ENCODE data around the gene NUDT10. TPM values are rescaled to one million over a fixed set of nuclear protein-coding genes. Genes with fewer than 3 reads are reported as not detected.

NUDT10 gene
- total RNA-seq (2021; ENCODE audit: unreplicated experiment) = not detected
- not detected in 2 replicates for polyA plus RNA-seq (2012)
- not detected for Bru-seq, nascent RNA
- BruChase-seq, experiment 1, labeled RNA remaining after a 6-hour chase = not detected
- BruChase-seq, experiment 2, labeled RNA remaining after a 2-hour chase = not detected
- long read RNA-seq = 0 reads

DNA sequence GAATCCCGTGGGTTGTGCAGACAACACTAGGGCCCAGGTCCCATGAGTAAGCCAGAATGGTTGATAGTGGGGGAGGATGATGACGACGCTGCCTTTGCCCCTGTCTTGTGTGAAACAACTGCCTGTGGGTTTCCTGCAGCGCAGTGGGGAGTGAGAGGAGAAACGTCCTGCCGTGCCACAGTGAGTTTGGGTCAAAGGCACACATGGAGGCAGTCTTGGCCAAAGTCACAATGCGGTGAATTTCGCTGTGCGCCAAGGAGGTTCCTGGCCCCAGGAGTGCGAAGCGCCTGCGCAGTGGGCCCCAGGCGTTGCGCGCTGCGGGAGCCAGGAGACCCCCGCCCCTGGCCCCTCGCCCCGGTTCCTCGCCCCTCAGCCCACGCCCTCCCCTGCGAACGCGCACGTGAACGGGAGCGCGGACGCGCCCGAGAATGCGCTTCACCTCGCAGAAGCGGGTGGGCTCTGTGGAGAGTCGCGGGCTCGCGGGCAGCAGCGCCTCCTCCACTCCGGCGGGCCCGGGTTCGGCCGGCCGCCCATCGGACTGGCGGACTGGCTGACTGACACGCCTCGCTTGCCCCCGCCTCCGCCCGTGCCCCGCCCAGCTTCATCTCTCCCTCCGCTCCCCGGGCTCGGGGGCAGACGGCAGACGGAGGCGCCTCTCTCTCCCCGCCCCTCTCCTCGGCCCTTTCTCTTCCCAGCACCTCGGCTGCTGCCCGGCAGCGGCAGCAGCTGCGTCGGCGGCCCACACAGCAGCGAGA is at the start of gene NUDT10:
TSS of gene NUDT10 (plus strand) at position 635 of the 755 bp plus-strand sequence. CDS start 144 bp downstream, outside the sequence.
- Histone ChIP-seq H3K4me3 (replicated peaks in 1 of 2; ENCODE audit: low read depth in 1 of 2, low read length in 2 of 2) (no peak within 1 kb of the TSS), H3K27me3 (ENCODE audit: insufficient read depth, low read length) (no peaks in the 10 kb centered on the region), H3K4me2 (ENCODE audit: low read length) (no peak within 1 kb of the TSS), H3K9me3 (ENCODE audit: control insufficient read depth in 1 of 2, insufficient read depth in 1 of 2, low read depth in 1 of 2, low read length in 2 of 2) (no peaks in the 10 kb centered on the region), H3K79me2 (ENCODE audit: insufficient read depth, low read length) (no peaks in the 10 kb centered on the region), H3K36me3 (ENCODE audit: control insufficient read depth in 1 of 2, insufficient read depth in 2 of 2, low read length in 2 of 2) (no peaks in the 10 kb centered on the region), H3K9me2 (ENCODE audit: insufficient read depth) (no peaks in the 10 kb centered on the region), H4K20me1 (ENCODE audit: insufficient read depth) (no peaks in the 10 kb centered on the region), H2AFZ (ENCODE audit: low read depth, low read length, poor library complexity, severe bottlenecking) (no peak within 1 kb of the TSS), H3K4me1 (ENCODE audit: control insufficient read depth in 1 of 2, insufficient read depth in 2 of 2, low read length in 2 of 2) (no peaks in the 10 kb centered on the region), H3K9ac (ENCODE audit: low read length) (no peak within 1 kb of the TSS), H3K27ac (ENCODE audit: low read depth, low read length) (no peak within 1 kb of the TSS)
- BruUV-seq (replicated peaks) = no TSS peak
- intact Hi-C loops (cut with micrococcal nuclease) = no loop called here
- no peak for TF ChIP-seq SRF (IDR thresholded peaks at IDR 0.05; ENCODE audit: low read depth)
- TF ChIP-seq CEBPB (IDR thresholded peaks at IDR 0.05; ENCODE audit: low read depth) = no peak
- no peak for TF ChIP-seq YY1 (IDR thresholded peaks at IDR 0.05; ENCODE audit: extremely low read depth, insufficient replicate concordance, low read depth, low read length)
- no peak for TF ChIP-seq ZBTB33 (IDR thresholded peaks at IDR 0.05; ENCODE audit: extremely low read depth, insufficient replicate concordance, low read length)
- no peak for TF ChIP-seq JUND (IDR thresholded peaks at IDR 0.05)
- TF ChIP-seq ATF3 (IDR thresholded peaks at IDR 0.05) = no peak
- no peak for TF ChIP-seq ZNF274 (IDR thresholded peaks at IDR 0.05; ENCODE audit: low read depth, low read length)
- TF ChIP-seq, protein P1, sequence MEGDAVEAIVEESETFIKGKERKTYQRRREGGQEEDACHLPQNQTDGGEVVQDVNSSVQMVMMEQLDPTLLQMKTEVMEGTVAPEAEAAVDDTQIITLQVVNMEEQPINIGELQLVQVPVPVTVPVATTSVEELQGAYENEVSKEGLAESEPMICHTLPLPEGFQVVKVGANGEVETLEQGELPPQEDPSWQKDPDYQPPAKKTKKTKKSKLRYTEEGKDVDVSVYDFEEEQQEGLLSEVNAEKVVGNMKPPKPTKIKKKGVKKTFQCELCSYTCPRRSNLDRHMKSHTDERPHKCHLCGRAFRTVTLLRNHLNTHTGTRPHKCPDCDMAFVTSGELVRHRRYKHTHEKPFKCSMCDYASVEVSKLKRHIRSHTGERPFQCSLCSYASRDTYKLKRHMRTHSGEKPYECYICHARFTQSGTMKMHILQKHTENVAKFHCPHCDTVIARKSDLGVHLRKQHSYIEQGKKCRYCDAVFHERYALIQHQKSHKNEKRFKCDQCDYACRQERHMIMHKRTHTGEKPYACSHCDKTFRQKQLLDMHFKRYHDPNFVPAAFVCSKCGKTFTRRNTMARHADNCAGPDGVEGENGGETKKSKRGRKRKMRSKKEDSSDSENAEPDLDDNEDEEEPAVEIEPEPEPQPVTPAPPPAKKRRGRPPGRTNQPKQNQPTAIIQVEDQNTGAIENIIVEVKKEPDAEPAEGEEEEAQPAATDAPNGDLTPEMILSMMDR (IDR thresholded peaks at IDR 0.05 in 2 of 3, conservative IDR thresholded peaks at IDR 0.05 in 1 of 3; ENCODE audit: borderline replicate concordance in 1 of 3, insufficient read depth in 1 of 3, low read depth in 2 of 3, low read length in 2 of 3) = no peak
- TF ChIP-seq ZFX (IDR thresholded peaks at IDR 0.05) = no peak
- ChIA-PET RAD21 (ENCODE audit: low non-redundant PET in 1 of 2, low total read pairs in 2 of 2, uncharacterized antibody in 2 of 2, unreplicated experiment in 2 of 2) (no interaction called here), CTCF (no interaction called here), POLR2A (no interaction called here)
- DNase-seq (ENCODE audit: low read depth, low spot score) (no peak), ATAC-seq (no peak)
